Right atrium auricular region (tissue), 2 donors: ENCODE results near the gene COL25A1. TPM values are rescaled to one million over a fixed set of nuclear protein-coding genes. Genes with fewer than 3 reads are reported as not detected.

Experiments
- DNase-seq: peaks from one replicate; pipeline ENCODE4 v3.0.0-alpha.2; 2019; ENCODE audit warnings: low spot score
- H3K27ac ChIP-seq, 2 donors: fragments of 200-600 bp; sonication (generic); 1 replicate in 1 of 2; 2 replicates in 1 of 2; pipeline ENCODE4 v1.5.1; 2016 to 2019
- H3K27me3 ChIP-seq, 2 donors: fragments of 200-600 bp; sonication (generic); one replicate each; pipeline versions ENCODE4 v1.5.1 to v1.6.0; 2017 to 2019
- H3K36me3 ChIP-seq: fragments of 200-600 bp; sonication (generic); one replicate; pipeline ENCODE4 v1.5.1; 2016
- H3K4me1 ChIP-seq, 2 donors: fragments of 200-600 bp; sonication (generic); one replicate each; pipeline versions ENCODE4 v1.5.1 to v1.6.0; 2017 to 2019
- H3K4me3 ChIP-seq, 2 donors: fragments of 200-600 bp; sonication (generic); 1 replicate in 1 of 2; 2 replicates in 1 of 2; pipeline ENCODE4 v1.5.1; 2017 to 2019; ENCODE audit warnings: mild to moderate bottlenecking in 1 of 2, moderate library complexity in 1 of 2
- H3K9me3 ChIP-seq, 2 donors: fragments of 200-600 bp; sonication (generic); one replicate each; pipeline ENCODE4 v1.5.1; 2019
- CTCF ChIP-seq, 2 donors: fragments of 200-600 bp; sonication (generic); IDR thresholded peaks; one replicate each; pipeline ENCODE4 v1.5.1; 2019; ENCODE audit warnings: antibody characterized with exemption in 2 of 2
- total RNA-seq, 2 donors: library from RNA; depleted of rRNA; stranded (reverse); fragments of >200 nt; gene quantifications; one replicate each; pipeline ENCODE4 v1.1.0, GENCODE V29; 2016

COL25A1 gene
- total RNA-seq, 2 donors from 2014 or later = 0.26 to 0.59 TPM

- TF ChIP-seq CTCF (IDR thresholded peaks at IDR 0.05) = no peak
- peaks cover 0 to 19% of the 10 kb centered on the region in 2 donors for H3K4me1 ChIP-seq
- no peaks in the 10 kb centered on the region for H3K36me3 ChIP-seq
- H3K27ac ChIP-seq = peak overlapping the region; percentile 31 to 61
- no peak for DNase-seq
- H3K9me3 ChIP-seq = no peaks in the 10 kb centered on the region
- H3K27me3 ChIP-seq = no peaks in the 10 kb centered on the region
- no peak overlapping the region for H3K4me3 ChIP-seq
Observed at GRCh38 chr4:108795733-108796132, 506.7 kb downstream of the COL25A1 start.

- no peak overlapping the region for H3K4me3 ChIP-seq
- peaks cover 0 to 19% of the 10 kb centered on the region in 2 donors for H3K4me1 ChIP-seq
- DNase-seq = no peak
- no peaks in the 10 kb centered on the region for H3K27me3 ChIP-seq
- H3K36me3 ChIP-seq = no peaks in the 10 kb centered on the region
- H3K27ac ChIP-seq = no peak overlapping the region
- no peak for TF ChIP-seq CTCF (IDR thresholded peaks at IDR 0.05)
- no peaks in the 10 kb centered on the region for H3K9me3 ChIP-seq
Observed at GRCh38 chr4:108794136-108794535, 508.3 kb downstream of the COL25A1 start.

GRCh38 chr4:108793415-108793814 is 509.0 kb downstream of the COL25A1 start:
- no peak overlapping the region for H3K4me3 ChIP-seq
- DNase-seq = no peak
- H3K9me3 ChIP-seq = no peaks in the 10 kb centered on the region
- H3K4me1 ChIP-seq = peaks cover 0 to 19% of the 10 kb centered on the region in 2 donors
- H3K27ac ChIP-seq = no peak overlapping the region
- TF ChIP-seq CTCF (IDR thresholded peaks at IDR 0.05) = no peak
- no peaks in the 10 kb centered on the region for H3K27me3 ChIP-seq
- H3K36me3 ChIP-seq = no peaks in the 10 kb centered on the region

DNA sequence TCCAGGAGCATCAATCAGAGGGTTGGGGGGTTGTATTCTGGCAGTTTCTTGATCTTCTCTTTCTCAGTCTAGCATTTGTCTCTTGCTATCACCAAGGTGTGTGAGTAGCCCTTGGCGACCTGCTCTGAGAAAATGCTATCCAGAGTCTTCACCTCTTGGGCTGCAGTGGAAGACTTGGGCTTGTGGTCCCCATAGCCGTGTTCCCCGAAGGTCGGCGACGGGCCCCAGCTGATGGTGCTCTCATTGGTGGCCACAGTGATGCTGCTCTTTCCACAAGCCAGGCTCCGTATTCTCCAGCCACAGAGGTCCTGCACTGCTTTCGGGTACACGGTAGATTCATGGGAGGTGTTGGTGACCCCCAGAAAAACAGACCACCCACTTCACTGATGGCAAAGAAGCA is 513.7 kb downstream of the COL25A1 start:
- TF ChIP-seq CTCF (IDR thresholded peaks at IDR 0.05) = no peak
- no peak overlapping the region for H3K4me3 ChIP-seq
- DNase-seq = no peak
- H3K9me3 ChIP-seq = no peaks in the 10 kb centered on the region
- no peak overlapping the region for H3K27ac ChIP-seq
- H3K27me3 ChIP-seq = no peaks in the 10 kb centered on the region
- H3K36me3 ChIP-seq = no peaks in the 10 kb centered on the region
- H3K4me1 ChIP-seq = peaks cover 0 to 1% of the 10 kb centered on the region in 2 donors

GRCh38 chr4:108787724-108788123 is 514.7 kb downstream of the COL25A1 start:
- no peaks in the 10 kb centered on the region for H3K27me3 ChIP-seq
- no peak for DNase-seq
- H3K4me3 ChIP-seq = no peak overlapping the region
- no peaks in the 10 kb centered on the region for H3K9me3 ChIP-seq
- no peaks in the 10 kb centered on the region for H3K4me1 ChIP-seq
- no peak for TF ChIP-seq CTCF (IDR thresholded peaks at IDR 0.05)
- H3K36me3 ChIP-seq = no peaks in the 10 kb centered on the region
- no peak overlapping the region for H3K27ac ChIP-seq

GRCh38 chr4:108787106-108787505 is 515.4 kb downstream of the COL25A1 start:
- H3K27ac ChIP-seq = no peak overlapping the region
- H3K9me3 ChIP-seq = no peaks in the 10 kb centered on the region
- H3K4me3 ChIP-seq = no peak overlapping the region
- no peaks in the 10 kb centered on the region for H3K36me3 ChIP-seq
- DNase-seq = no peak
- no peak for TF ChIP-seq CTCF (IDR thresholded peaks at IDR 0.05)
- no peaks in the 10 kb centered on the region for H3K27me3 ChIP-seq
- no peaks in the 10 kb centered on the region for H3K4me1 ChIP-seq
